ENCODE results near the gene ZNF597.
"Not testable (repeated sequence)": the region's sequence is repeated elsewhere in the genome, so short reads cannot be mapped to it uniquely, and the experiment has no call there.

The ZNF597 gene

DNA sequence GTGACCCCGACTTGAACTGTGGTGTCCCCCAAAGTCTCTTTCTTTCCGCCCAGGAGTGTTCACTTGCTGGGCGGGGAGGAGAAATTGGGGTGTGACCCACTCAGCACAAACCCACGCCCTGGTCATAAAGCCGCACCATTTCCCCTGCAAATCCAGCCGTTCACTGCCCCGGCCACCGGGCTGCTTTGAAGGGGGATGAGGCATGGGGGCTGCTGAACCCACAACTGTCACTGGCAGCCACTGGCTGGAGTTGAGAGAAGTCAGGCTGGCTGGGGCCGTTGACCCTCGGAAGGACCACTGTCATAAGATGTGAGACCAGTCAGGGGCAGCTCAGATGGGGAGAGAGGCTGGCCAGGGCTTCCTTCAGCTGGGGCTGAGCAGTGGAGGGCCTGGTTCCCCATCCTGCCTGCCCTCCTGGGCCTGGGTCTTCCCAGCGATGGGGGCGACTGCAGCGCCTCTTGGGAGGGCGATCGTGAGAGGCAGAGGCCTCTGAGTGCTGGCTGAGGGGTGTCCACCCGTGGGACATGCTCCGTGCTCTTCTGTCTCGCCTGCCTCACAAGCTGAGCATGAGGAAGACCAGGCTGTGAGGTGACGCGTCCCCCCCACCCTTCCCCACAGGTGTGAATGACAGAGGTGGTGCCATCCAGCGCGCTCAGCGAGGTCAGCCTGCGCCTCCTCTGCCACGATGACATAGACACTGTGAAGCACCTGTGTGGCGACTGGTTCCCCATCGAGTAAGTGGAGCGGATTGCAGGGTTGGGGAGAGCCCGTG, 32.5 kb upstream of the ZNF597 start:
- DNase-seq (ENCODE audit: low spot score) = no peak

DNA sequence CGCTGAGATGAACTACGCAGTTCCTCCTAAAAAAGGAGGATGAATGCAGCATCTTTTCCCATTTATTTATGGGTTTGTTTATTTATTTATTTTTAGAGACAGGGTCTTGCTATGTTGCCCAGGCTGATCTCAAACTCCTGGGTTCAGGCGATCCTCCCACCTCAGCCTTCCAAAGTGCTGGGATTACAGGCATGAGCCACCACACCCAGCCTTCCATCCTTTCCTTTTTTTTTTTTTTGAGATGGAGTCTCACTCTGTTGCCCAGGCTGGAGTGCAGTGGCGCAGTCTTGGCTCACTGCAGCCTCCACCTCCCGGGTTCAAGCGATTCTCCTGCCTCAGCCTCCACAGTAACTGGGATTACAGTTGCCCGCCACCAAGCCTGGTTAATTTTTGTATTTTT, 31.6 kb upstream of the ZNF597 start:
- not testable (repeated sequence) for DNase-seq (ENCODE audit: low spot score)

DNA sequence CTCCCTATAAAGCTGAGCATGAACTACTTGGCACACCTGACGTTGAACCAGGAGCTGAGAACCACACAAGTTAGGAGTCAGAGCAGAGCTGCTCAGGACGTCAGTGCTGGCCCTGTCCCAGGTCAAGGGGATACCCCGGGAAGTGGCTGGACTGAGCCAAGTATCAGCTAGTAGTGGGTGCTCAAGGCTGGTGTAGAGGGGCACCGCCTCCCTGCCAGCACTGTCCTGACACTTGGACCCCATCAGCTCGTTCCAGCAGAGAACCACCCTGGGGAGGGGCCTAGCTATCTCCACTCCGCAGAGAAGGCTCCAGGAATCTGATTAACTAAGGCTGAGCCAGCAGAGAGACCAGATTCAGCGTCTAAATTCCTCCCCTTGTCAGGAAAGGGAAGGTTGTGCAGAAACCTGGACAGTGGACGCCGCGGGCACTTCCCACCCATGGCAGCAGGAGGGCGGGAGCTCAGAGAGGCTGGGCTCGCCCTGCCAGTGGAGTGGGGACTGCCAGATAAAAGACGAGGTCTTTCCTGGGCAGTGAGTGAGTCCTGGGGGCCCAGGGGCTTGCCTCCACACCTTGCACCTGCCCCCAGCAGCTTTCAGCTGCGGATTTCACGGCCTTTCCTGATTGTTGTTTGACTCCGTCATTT, 31.0 kb upstream of the ZNF597 start:
- no peak for DNase-seq (ENCODE audit: low spot score)

DNA sequence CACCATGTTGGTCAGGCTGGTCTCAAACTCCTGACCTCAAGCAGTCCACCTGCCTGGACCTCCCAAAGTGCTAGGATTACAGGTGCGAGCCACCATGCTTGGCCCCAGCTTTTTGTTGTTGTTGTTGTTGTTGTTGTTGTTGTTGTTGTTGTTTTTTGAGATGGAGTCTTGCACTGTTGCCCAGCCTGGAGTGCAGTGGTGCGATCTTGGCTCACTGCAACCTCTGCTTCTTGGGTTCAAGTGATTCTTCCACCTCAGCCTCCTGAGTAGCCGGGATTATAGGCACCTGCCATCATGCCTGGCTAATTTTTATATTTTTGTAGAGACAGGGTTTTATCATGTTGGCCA, 30.3 kb upstream of the ZNF597 start:
- DNase-seq (ENCODE audit: low spot score) = not testable (repeated sequence)

DNA sequence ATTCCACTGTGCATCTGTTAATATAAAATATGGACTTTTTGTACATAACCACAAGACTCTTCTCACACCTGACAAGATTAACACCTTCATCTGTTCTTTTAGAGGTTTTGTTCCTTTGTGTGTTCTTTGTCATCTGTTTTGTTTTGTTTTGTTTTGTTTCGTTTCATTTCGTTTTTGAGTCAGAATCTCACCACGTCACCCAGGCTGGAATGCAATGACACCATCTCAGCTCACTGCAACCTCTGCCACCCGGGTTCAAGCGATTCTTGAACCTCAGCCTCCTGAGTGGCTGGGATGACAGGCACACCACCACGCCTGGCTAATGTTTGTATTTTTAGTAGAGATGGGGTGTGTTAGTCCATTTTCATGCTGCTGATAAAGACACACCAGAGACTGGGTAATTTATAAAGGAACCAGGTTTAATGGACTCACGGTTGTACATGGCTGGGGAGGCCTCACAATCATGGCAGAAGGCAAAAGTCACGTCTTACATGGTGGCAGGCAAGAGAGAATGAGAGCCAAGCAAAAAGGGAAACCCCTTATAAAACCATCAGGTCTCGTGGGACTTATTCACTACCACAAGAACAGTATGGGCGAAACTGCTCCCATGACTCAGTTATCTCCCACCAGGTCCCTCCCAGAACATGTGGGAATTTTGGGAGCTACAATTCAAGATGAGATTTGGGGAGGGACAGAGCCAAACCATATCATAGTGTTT, 29.7 kb upstream of the ZNF597 start:
- DNase-seq (ENCODE audit: low spot score) = no peak

DNA sequence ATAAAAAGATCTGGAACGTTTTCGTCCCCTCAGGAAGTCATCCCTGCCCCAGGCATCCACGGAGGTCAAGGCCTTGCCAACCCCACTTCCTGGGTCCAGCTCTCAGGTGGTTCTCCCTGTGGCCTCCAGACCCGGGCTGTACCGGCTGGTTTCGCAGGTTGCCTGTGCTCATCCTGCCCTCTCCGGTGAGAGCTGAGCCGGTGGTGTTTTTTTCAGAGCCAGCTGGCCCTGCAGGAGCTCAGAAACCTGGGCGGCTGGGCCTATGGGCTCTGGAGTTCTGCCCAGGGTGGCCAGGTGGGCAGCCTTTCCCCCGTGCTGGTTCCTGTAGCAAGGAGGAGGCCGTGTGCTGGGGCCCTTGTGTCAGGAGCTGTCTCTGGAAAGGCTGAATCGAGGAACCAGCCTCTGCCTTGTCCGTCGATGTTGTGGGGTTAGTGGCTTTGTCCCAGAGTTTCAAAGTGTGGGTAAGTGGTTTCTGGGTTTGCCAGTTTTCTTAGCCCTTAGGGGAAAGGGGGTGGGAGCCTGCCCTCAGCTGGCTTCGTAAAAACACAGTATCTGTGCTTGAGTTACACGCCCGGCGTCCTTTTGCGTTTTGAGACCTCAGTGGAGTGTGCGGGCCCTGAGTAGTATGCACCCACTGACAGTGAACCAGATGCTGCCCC, 28.3 kb upstream of the ZNF597 start:
- peak; percentile 65 for DNase-seq (ENCODE audit: low spot score)

DNA sequence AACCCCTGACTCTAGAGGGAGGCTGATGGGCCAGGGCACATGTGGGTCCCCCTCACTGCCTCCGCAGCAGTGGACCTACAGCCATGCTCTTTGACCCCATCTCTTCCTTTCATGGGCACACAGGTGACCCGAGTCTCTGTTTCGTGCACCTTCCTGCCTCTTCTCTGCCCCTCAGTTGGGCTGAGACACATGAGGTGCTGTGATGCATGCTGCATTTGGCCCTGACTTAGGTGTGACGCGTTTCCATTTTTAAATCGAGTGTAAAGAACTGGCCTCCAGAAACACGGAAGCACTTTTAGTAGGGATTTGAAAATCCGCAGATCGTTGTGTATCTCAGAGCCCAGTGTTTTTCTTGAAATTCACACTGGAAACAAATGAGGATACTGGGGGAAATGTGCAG, 27.4 kb upstream of the ZNF597 start:
- no peak for DNase-seq (ENCODE audit: low spot score)

DNA sequence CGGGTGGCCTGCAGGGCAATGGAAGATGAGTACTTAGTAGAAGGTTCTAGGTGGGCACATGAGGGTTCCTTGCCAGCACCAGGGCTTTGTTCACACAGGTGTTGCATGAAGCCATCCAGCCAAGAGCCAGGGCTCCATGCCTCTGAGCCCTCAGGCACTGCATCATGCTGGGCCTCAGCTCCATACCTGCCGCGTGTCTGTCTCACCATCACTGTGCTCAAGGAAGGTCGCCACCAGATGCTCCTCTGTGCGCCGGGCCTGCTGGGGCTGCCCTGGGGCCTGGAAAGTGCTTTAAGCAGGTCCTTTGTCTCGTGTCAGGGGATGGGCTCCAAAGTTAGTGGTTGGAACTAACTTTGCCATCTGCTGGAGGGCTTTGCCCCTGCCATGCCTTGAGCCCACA, 26.4 kb upstream of the ZNF597 start:
- no peak for DNase-seq (ENCODE audit: low spot score)

DNA sequence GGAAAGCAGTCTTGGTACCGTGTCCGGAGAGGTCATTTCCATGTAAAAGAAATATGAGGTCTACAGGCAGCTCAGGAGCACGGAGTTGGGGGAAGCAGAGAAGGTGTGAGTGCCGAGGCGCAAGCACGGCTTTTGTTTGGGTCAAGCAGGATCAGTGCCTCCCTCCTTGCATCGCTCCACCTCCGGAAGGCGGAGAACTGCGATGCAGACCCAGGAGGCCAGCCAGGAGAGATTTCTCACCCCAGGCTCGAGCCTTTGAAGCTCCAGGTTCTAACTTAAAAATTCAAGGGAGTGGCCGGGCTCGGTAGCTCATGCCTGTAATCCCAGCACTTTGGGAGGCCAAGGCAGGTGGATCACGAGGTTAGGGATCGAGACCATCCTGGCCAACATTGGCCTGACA, 25.2 kb upstream of the ZNF597 start:
- no peak for DNase-seq (ENCODE audit: low spot score)

DNA sequence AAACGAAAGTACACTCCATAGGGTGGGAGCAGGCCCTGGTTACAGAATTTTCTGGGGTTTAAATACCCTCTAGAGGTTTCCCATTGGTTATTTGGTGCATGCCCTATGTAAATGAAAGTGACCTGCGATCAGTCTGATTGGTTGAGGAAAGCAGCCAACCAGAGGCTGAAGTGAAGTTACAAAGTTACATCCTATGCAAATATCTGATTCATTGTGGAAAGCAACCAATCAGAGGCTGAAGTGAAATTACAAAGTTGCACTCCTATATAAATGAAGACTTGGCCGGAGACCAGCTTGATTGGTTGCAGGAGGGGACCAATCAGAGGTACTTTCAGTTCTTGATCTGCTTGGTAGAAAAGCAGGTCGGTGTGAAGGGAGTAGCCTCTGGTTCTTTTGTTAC, 24.6 kb upstream of the ZNF597 start:
- DNase-seq (ENCODE audit: low spot score) = no peak

DNA sequence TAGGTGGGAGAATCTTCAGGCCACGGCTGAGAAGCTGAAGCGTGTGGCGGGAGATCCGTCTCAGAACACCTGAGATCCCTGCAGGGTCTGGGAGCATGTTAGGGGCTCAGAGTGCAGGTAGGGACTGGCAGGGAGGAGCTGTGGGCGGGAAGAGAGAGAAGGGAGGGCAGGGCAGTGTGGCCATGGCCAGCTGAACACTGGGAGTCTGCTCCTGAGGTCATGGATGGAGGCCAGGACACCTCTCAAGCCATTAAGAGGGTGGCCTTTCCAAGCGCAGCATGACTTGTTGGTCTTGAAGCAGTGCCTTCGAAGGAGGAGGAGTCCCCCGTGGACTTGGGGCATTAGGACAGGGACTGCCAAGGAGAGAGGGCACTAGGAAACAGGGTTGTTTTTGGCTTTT, 23.9 kb upstream of the ZNF597 start:
- DNase-seq (ENCODE audit: low spot score) = no peak

DNA sequence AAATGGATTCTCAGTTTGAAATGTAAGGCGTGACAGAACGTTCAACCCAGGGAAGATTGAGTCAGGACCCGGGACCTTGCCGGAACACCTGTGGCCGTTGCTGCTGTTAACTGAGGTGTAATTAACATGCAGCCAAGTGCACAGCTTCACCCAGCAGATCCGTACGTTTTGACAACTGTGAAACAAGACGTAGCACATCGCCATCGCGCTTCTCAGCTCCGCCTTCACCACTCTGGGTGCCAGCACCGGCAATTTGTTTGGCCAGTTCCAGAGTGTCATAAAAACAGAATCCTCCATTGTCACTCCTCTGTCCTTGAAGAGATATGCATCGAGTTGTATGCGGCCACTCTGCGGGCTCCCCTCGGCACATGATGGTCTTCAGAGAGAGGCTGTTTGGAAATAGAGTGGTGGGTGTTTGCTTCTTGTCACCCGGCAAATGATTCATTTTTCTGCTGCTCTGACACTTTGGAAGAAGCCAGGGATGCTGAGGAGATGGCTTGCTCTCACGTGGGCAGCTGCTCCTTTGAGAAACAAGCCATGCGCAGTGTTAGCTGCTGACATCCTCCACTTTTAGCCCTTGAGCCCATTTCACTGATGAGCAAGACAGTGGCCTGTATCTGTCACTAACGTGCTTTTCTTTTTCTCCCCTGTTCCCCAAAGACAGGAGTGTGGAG, 22.7 kb upstream of the ZNF597 start:
- DNase-seq (ENCODE audit: low spot score) = no peak

DNA sequence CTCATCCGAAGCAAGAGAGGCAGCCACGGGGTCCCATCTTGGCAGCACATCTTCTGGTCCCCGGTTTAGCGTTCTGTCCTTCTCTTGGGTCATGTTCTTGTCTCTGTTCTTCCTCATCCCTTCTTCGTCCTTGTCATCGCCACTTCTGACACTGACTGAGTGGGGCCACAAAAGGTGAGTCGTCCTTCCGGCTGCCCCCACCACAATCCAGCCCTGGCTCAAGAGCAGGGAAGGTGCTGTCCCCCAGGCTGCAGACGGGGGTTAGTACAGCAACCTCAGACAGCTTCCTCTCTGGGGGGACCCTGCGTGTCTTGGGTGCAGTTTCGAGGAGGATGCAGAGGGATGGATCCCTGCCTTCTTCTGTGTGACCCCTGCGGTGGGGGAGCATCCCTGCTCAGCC, 22.0 kb upstream of the ZNF597 start:
- no peak for DNase-seq (ENCODE audit: low spot score)

DNA sequence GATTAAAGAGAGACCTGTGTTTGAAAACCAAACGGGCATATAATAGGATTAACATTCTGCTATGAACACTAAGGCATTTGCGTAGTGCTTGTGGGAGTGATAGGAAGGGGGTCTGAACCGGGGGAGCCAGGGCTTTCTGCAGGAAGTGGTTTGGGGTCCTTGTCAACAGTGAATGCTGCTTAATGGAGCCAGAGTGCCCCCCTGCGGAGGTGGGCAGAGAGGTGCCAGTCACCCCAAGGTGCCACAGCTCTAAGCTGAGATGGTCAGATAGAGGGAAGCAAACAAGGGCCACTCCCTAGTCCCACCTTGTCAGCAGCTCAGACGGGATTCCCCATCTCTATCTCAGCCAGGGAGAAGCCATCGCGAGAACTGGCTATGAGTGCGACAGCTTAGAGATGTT, 17.8 kb upstream of the ZNF597 start:
- no peak for DNase-seq (ENCODE audit: low spot score)

DNA sequence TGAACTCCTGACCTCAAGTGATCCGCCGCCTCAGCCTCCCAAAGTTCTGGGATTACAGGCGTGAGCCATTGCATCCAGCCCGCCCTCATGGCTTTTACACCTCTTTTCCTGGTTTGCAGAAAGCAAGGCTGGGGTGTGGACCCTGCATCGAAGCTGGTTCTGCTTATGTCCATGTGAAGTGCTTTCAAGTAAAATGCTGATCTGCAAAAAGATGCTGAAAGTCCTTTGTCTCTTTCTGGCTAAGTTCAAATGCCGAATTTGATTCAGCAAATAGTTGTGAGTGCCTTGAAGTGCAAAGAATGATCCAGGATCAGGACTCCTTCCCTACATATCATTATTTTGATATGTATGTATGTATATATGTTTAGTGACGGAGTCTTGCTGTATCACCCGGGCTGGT, 17.3 kb upstream of the ZNF597 start:
- no peak for DNase-seq (ENCODE audit: low spot score)

DNA sequence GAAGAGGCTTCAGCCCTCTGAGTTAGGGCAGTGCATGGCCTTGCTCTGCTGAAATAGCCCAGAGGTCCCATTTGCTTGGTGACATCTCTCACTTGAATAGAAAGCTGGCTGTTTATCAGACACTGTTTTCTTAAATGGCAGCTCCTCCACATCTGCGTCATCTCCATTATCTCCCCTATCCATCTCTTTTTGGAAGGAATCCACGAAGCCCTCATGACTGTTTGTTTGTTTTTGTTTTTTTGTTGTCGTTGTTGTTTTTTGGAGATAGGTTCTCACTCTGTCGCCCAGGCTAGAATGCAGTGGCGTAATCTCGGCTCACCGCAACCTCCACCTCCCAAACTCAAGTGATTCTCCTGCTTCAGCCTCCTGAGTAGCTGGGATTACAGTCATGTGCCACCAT, 16.8 kb upstream of the ZNF597 start:
- no peak for DNase-seq (ENCODE audit: low spot score)

DNA sequence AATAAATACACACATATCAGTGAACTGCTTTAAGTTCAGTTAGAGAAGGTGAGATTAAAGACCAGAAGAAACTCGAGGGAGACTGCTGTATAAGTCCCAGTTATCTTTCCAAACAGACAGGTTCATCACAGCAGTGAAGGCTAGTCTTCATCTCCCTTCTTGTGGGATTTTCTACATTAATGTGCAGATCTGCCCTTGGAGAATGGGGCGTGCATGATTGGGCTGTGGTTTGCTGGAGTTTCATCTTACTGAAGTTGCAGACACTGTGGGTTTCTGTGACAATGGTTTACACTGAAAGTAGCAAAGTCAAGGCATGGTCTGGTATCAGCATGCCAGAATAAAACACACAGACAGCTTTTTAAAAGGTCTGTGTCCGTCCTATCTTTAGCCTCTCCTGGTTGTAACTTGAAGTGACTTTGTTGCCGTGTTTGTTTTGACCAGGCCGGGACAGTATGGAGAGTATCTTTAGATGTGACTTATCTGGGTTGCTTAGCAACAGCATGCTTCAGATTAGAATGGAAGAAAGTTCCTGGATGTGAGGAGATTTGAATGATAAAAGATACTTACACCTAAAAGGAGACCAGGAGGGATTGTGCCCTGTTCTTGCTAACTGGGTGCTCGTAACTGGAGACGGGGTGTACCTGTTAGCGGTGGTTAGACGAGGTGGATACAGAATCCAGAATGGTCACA, 16.2 kb upstream of the ZNF597 start:
- no peak for DNase-seq (ENCODE audit: low spot score)

DNA sequence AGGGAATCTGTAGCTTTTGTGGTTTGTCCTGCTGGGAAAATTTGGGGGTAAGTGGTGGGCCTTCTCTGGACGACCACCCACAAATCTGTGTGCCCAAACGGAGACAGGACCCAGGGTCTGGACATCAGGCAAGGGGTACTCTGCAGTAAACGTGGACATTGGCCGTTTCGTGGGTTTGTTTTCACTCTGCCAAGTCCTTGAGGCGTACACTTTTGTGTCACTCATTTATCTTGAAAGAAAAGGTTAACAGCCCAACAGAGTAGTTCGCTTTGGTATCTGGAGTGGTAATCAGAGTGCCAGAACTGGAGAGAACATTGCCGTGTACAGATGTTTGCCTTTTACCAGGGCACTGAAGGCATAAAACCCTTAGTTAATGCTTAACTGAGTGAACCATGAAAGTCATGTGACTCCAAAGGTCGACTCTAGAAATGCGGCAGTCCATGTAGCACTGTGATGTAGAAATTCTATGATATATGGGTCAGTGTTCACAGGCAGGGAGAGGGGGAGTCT, 15.6 kb upstream of the ZNF597 start:
- no peak for DNase-seq (ENCODE audit: low spot score)

DNA sequence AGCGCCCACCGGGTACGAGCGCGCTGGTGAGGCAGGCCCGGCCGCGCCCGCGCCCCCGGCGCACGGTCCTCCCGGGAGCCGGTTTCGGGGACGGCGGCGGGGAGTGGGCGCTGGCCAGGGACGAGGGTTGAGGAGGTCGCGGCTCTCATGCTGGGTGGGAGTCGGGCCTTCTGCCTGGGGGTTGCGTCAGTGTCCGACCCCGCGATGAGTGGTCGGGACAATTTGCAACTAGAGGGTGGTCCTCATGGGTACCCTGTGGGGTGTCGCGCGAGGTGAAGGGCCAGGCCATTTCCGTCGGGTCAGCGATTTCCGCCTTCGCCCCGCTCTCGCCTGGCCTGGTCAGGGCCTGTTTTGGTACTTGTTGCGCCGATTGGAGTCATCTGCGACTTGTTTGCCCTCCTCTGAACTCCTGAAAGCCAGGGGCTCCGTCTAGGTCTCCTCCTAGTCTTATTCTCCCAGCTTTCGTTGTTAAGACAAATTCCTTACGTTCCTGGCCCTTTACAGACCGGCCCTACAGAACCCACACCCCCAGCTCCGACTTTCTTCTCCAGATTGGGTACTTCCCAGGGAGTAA, 15.1 kb upstream of the ZNF597 start:
- DNase-seq (ENCODE audit: low spot score) = no peak

DNA sequence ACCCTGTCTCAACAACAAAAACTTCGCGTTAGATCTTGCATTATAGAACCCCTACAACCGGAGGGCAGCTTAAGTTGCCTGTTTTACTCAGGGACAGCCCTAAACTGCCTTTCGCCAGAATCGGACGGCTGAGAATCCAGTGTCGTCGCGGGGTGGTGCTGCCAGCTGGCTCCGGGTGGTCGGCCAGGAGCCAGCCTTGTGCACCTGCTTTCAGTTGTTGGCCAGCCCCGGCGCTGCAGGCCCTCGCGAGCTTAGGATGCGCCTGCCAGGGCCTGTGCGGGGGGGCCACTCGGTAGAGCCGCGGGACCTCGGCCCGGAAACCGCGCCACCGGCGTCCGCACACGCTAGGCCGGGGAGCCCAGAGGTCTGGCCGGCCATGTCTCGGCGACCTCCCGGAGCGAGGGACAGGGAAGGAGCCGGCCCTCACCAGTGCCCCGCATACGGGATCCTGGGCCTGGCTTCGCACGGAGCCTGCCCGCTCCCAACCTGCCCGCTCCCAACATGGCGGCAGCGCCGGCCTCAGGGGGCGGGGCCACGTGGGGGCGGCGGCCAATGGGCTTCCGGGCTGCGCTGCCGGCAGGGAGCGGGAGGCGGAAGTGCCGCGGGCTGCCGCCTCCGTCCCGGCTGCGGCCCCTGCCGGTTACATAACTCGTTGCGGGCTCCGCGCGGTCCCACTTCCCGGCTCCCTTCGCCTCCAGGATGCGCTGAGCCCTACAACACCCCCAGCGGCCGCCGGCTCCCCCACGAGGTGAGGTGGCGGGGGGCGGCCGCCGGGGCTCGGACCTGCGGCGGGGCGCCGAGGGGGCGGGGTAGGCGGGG, 14.3 kb upstream of the ZNF597 start:
- DNase-seq (ENCODE audit: low spot score) = peak; percentile 88

Data from cerebellar cortex (tissue), 1 donor.